Spleen (tissue), 13 donors: ENCODE results near the gene SSR1. TPM values are rescaled to one million over a fixed set of nuclear protein-coding genes. Genes with fewer than 3 reads are reported as not detected.
"Not testable (repeated sequence)": the region's sequence is repeated elsewhere in the genome, so short reads cannot be mapped to it uniquely, and the experiment has no call there.

Experiments
- DNase-seq: peaks from one replicate; pipeline ENCODE4 v3.0.0-alpha.2; 2020
- H3K27ac ChIP-seq, 8 donors: fragments of 200-600 bp; sonication (generic) in 7 of 8; 1 replicate in 4 of 8; 2 replicates in 4 of 8; pipeline versions ENCODE4 v1.5.0 to v1.8.0; 2016 to 2021; ENCODE audit warnings: inconsistent platforms in 4 of 8, mild to moderate bottlenecking in 4 of 8, moderate library complexity in 1 of 8
- H3K27me3 ChIP-seq, 7 donors: fragments of 200-600 bp; sonication (generic) in 6 of 7; replicated peaks in 1 of 7; 1 replicate in 4 of 7; 2 replicates in 3 of 7; pipeline versions ENCODE4 v1.5.0 to v1.8.0; 2016 to 2021; ENCODE audit warnings: inconsistent platforms in 3 of 7, mild to moderate bottlenecking in 1 of 7
- H3K36me3 ChIP-seq, 6 donors: fragments of 200-600 bp; sonication (generic) in 5 of 6; 1 replicate in 4 of 6; 2 replicates in 2 of 6; pipeline versions ENCODE4 v1.5.0 to v1.8.0; 2016 to 2021; ENCODE audit warnings: inconsistent platforms in 2 of 6
- H3K4me1 ChIP-seq, 6 donors: fragments of 200-600 bp; sonication (generic) in 5 of 6; 1 replicate in 3 of 6; 2 replicates in 3 of 6; pipeline versions ENCODE4 v1.5.0 to v1.8.0; 2016 to 2021; ENCODE audit warnings: inconsistent platforms in 3 of 6
- H3K4me3 ChIP-seq, 8 donors: fragments of 200-600 bp; sonication (generic) in 7 of 8; 1 replicate in 4 of 8; 2 replicates in 4 of 8; pipeline versions ENCODE4 v1.5.0 to v1.8.0; 2016 to 2021; ENCODE audit warnings: inconsistent platforms in 4 of 8, mild to moderate bottlenecking in 4 of 8, moderate library complexity in 2 of 8
- H3K9me3 ChIP-seq, 8 donors: fragments of 200-600 bp; sonication (generic) in 7 of 8; 1 replicate in 4 of 8; 2 replicates in 4 of 8; pipeline versions ENCODE4 v1.5.0 to v1.8.0; 2016 to 2021; ENCODE audit warnings: inconsistent platforms in 4 of 8
- POLR2A ChIP-seq, 3 donors: fragments of 450-650 bp; IDR thresholded peaks; one replicate each; pipeline ENCODE4 v1.5.1; 2017; ENCODE audit warnings: antibody characterized with exemption in 3 of 3, mild to moderate bottlenecking in 1 of 3
- POLR2AphosphoS5 ChIP-seq, 3 donors: sonication (generic); formaldehyde crosslinking; IDR thresholded peaks; one replicate each; pipeline ENCODE4 v1.5.1; 2017; ENCODE audit warnings: antibody characterized with exemption in 3 of 3
- WGBS, 5 donors: extraction: QIAGEN DNeasy Blood & Tissue Kit in 3 of 5; methylation state at CpG; one replicate each; pipeline versions ENCODE4 v1.1.5 to v1.1.7; 2013 to 2018; 5-methylcytosine and 5-hydroxymethylcytosine counted together
- intact Hi-C: fragments of 100-400 bp; cut with DNase I; formaldehyde crosslinking; loops from one replicate; pipeline ENCODE4 v1.15.0; 2023; ENCODE audit warnings: low total_unique reads
- long read RNA-seq, 2 donors: transcript quantifications; one replicate each; lab custom pipeline, GENCODE V29; 2026
- polyA plus RNA-seq, 3 donors: library from polyadenylated mRNA; stranded (reverse); fragments of 200-250 nt; gene quantifications; one replicate each; pipeline ENCODE4 v1.2.1, GENCODE V29; 2013
- total RNA-seq, 7 donors: library from RNA; depleted of rRNA in 3 of 7; stranded (reverse); fragments of >200 nt in 3 of 7; fragmentation: NEBNext Ultra II Directional in 4 of 7; extraction: Animal tissue kit (Norgen Biotek cat#: 25700) in 4 of 7; gene quantifications; one replicate each; pipeline versions ENCODE4 v1.1.0 to v1.2.1, GENCODE V29; 2016 to 2021
- TF ChIP-seq, protein P1 (sequence below), 11 experiments: fragments of 200-600 bp in 7 of 11; fragments of 450-650 bp in 4 of 11; sonication (generic) in 4 of 11; IDR thresholded peaks in 8 of 11; conservative IDR thresholded peaks in 3 of 11; 1 replicate in 7 of 11; 2 replicates in 4 of 11; pipeline versions ENCODE4 v1.4.0 to v1.8.0; 2016 to 2021; ENCODE audit warnings: antibody characterized with exemption in 11 of 11, inconsistent platforms in 4 of 11, mild to moderate bottlenecking in 1 of 11
- donor health status: healthy with polysubstance abuse.
- donor health status: DM: no; HTN: no; CAD: no; lungs with moderate emphysema.
- donor health status: DM: no; HTN: no; CAD: no.
- donor health status: Bipolar disorder and iron deficiency.
- donor health status: healthy.
- donor health status: DM: no; HTN: no; CAD: no.
- donor health status: DM: yes; HTN: yes; CAD: no.

The SSR1 gene
- total RNA-seq (100 to 1,000 TPM in 4 of 7 donors, 10 to 100 TPM in 3; 70.7 to 132 (median 114) TPM), polyA plus RNA-seq (10 to 100 TPM; 15.8 to 21.8 (median 20.9) TPM)
- long read RNA-seq, donor 1, full-length matches to known transcripts: 32 of 41 reads
- long read RNA-seq, donor 1, partial matches to known transcripts: 9 of 41 reads
- long read RNA-seq, donor 1, other reads (novel, unspliced or antisense): 0 of 41 reads
- long read RNA-seq, donor 2, full-length matches to known transcripts: 21 of 21 reads
- long read RNA-seq, donor 2, partial matches to known transcripts: 0 of 21 reads
- long read RNA-seq, donor 2, other reads (novel, unspliced or antisense): 0 of 21 reads

DNA sequence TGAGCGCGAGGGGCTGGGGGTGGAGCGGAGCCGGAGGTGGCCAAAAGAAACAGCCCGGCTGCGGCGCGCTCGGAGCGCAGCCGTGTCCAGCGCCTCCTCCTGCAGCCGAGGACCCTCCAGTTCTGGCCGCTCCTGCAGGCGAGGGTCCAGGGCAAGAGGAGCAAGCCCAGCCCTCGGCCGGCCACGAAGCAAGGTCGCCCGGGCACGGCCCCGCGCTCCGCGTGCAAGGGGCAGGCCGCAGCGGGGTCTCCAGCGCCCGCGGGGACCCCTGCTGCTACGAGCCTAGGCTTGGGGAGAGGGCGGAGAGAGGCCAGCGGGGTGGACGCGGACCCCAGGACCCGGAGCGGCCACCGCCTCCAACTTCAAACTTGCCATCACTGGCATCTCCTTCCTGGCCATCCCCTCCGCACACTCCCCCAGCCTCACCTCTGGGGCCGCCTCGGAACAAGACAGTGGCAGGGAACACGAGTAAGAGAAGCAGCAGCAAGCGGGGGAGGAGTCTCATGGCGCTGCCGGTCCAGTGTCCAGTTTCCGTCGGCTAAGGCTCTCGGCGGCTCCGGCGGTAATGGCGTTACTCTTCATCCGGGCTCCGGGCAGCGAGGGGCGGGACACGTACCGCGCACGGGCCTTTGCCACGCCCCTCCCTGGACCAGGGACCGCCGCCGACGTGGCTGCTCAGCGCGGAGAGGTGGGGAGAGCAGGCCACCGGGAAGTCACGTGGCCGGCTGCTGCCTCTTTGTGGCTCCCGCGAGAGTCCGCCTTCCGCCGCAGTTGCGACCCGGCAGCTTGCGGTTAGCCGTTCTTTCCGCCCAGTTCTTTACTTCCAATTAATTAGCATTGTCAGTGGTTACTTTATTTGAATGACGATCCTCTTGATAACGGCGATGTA lies at the start of gene SSR1:
Gene SSR1 (minus strand): TSS at position 584 of the 889 bp plus-strand sequence. CDS start 79 bp downstream, at position 505.
- WGBS, 5 donors: 0 to 1% (median 0%) methylated on average over 34 to 83 of the region's 83 CpGs
- intact Hi-C loops: loop anchor here (10.0 kb wide), 1 partner anchor 82 kb away; no protein-coding TSS in a partner anchor
- Histone ChIP-seq H3K27ac (peak within 1 kb of the TSS; percentile 88 to 96 (median 94)), H3K27me3 (no peaks in the 10 kb centered on the region), H3K9me3 (no peaks in the 10 kb centered on the region), H3K4me1 (peaks cover 12 to 61% (median 44%) of the 10 kb centered on the region in 6 donors), H3K36me3 (peaks cover 0 to 27% (median 17%) of the 10 kb centered on the region in 6 donors), H3K4me3 (peak within 1 kb of the TSS; percentile 80 to 100 (median 96))
- DNase-seq: peak; percentile 100
- TF ChIP-seq POLR2A (IDR thresholded peaks at IDR 0.05): peak in 1 of 3 donors; percentile 19
- TF ChIP-seq, protein P1, sequence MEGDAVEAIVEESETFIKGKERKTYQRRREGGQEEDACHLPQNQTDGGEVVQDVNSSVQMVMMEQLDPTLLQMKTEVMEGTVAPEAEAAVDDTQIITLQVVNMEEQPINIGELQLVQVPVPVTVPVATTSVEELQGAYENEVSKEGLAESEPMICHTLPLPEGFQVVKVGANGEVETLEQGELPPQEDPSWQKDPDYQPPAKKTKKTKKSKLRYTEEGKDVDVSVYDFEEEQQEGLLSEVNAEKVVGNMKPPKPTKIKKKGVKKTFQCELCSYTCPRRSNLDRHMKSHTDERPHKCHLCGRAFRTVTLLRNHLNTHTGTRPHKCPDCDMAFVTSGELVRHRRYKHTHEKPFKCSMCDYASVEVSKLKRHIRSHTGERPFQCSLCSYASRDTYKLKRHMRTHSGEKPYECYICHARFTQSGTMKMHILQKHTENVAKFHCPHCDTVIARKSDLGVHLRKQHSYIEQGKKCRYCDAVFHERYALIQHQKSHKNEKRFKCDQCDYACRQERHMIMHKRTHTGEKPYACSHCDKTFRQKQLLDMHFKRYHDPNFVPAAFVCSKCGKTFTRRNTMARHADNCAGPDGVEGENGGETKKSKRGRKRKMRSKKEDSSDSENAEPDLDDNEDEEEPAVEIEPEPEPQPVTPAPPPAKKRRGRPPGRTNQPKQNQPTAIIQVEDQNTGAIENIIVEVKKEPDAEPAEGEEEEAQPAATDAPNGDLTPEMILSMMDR (IDR thresholded peaks at IDR 0.05 in 8 of 11, conservative IDR thresholded peaks at IDR 0.05 in 3 of 11): peak in 3 of 11 experiments; percentile 23 to 42 (median 27)
- TF ChIP-seq POLR2AphosphoS5 (IDR thresholded peaks at IDR 0.05): peak; percentile 94 to 97 (median 96)

DNA sequence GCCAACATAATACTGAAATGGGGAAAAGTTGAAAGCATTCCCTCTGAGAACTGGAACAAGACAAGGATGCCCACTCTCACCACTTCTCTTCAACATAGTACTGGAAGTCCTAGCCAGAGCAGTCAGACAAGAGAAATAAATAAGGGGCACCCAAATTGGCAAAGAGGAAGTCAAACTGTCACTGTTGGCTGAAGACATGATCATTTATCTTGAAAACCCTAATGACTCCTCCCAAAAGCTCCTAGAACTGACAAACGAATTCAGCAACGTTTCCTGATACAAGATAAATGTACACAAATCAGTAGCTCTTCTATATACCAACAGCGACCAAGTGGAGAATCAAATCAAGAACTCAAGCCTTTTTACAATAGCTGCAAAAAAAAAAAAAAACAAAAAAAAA lies 38.9 kb upstream of the SSR1 start:
- intact Hi-C loops, H3K4me3 ChIP-seq, H3K27me3 ChIP-seq, H3K9me3 ChIP-seq, H3K27ac ChIP-seq, H3K4me1 ChIP-seq, DNase-seq, H3K36me3 ChIP-seq: not testable (repeated sequence)
- WGBS, 5 donors: 53 to 66% (median 62%) methylated on average over 3 of the region's 3 CpGs

DNA sequence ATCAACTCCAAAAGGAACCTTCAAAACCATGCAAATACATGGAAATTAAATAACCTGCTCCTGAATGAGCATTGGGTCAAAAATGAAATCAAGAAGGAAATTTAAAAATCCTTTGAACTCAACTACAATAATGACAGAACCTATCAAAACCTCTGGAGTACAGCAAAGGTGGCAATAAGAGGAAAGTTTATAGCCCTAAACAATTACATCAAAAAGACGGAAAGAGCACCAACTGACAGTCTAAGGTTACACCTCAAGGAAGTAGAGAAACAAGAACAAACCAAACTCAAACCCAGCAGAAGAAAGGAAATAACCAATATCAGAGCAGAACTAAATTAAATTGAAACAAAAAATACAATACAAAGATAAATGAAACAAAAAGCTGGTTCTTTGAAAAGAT lies 37.6 kb upstream of the SSR1 start:
- H3K27me3 ChIP-seq, H3K4me1 ChIP-seq, H3K27ac ChIP-seq, H3K36me3 ChIP-seq, intact Hi-C loops, H3K9me3 ChIP-seq, H3K4me3 ChIP-seq, DNase-seq: not testable (repeated sequence)
- 68 to 91% (median 78%) methylated on average over 1 of the region's 1 CpG for WGBS, 5 donors

DNA sequence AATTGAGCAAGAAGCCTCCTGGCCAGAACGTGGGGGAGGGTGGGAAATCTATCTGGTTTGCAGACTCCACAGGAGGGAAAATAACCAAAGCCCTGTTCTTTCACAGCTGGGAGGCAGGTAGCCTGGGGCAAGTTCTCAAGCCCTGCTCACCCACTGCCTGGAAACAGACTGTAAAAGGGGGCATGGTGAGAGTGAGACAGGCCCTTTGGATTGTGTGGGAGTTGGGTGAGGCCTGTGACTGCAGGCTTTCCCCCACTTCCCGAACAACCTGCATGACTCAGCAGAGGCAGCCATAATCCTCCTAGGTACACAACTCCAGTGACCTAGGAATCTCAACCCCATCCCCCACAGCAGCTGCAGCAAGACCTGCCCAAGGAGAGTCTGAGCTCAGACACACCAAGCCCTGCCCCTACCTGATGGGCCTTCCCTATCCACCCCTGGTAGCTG lies 34.6 kb upstream of the SSR1 start:
- H3K4me3 ChIP-seq, H3K9me3 ChIP-seq, H3K36me3 ChIP-seq, H3K27ac ChIP-seq, DNase-seq, intact Hi-C loops, H3K4me1 ChIP-seq, H3K27me3 ChIP-seq: not testable (repeated sequence)
- WGBS, 5 donors: 53 to 87% (median 65%) methylated on average over 2 of the region's 2 CpGs

DNA sequence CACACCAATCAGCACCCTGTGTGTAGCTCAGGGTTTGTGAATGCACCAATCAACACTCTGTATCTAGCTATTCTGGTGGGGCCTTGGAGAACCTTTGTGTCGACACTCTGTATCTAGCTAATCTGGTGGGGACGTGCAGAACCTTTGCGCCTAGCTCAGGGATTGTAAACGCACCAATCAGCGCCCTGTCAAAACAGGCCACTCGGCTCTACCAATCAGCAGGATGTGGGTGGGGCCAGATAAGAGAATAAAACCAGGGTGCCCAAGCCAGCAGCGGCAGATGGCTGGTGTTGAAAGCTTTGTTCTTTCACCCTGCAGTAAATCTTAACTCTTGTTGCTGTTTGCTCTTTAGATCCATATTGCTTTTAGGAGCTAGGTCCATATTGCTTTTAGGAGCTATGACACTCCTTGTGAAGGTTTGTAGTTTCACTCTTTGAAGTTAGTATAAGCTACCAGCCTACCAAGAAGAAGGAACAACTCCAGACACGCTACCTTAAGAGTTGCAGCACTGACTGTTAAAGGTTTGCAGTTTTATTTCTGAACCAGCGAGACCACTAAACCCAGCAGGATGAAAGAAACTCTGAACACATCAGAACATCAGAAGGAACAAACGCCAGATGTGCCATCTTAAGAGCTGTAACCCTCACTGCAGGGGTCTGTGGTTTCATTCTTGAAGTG lies 31.9 kb upstream of the SSR1 start:
- H3K27ac ChIP-seq, H3K4me1 ChIP-seq, H3K4me3 ChIP-seq, H3K27me3 ChIP-seq, H3K9me3 ChIP-seq, H3K36me3 ChIP-seq, DNase-seq, intact Hi-C loops: not testable (repeated sequence)
- WGBS, 5 donors: 73 to 88% (median 80%) methylated on average over 10 of the region's 10 CpGs
